MM.1S (cell line): ENCODE results near the gene RIPOR1.

Experiments
- CTCF ChIP-seq: fragments of 300-600 bp; sonication (generic); IDR thresholded peaks from 2 replicates; pipeline ENCODE4 v1.5.1; 2016; ENCODE audit warnings: antibody characterized with exemption, low read length, mixed read lengths
- EZH2phosphoT487 ChIP-seq: fragments of 300-600 bp; sonication (generic); IDR thresholded peaks from 2 replicates; pipeline ENCODE4 v1.6.1; 2018; ENCODE audit warnings: antibody characterized with exemption, low read length

GRCh38 chr16:67547423-67548264 lies 19.0 kb downstream of the RIPOR1 start:
- TF ChIP-seq CTCF (peak; percentile 5; the same call in 1 of the 2 replicates), EZH2phosphoT487 (no peak)
